Measurements from ENCODE around the gene ZNF91.
"Not testable (repeated sequence)": the region's sequence is repeated elsewhere in the genome, so short reads cannot be mapped to it uniquely, and the experiment has no call there.

GRCh38 chr19:23319571-23319970, 75.7 kb downstream of the ZNF91 start:
- not testable (repeated sequence) for TF ChIP-seq CTCF (IDR thresholded peaks at IDR 0.05; ENCODE audit: low read depth, low read length, poor library complexity, severe bottlenecking); EZH2phosphoT487 (IDR thresholded peaks at IDR 0.05; ENCODE audit: borderline replicate concordance, low read length)
